HEK293 (cell line): ENCODE results near the gene LMO4.

Experiments
- CTCF ChIA-PET: fragments of 350-600 bp; formaldehyde crosslinking; extraction: SDS; loops from one replicate; lab custom pipeline; 2021; ENCODE audit warnings: antibody characterized with exemption; lab: Yijun Ruan, JAX
- POLR2A ChIA-PET: fragments of 300-600 bp; formaldehyde crosslinking; extraction: SDS; loops from one replicate; lab custom pipeline; 2020; ENCODE audit warnings: antibody characterized with exemption, inconsistent platforms; lab: Yijun Ruan, JAX
- H3K27ac ChIP-seq: fragments of 200-500 bp; sonication (Bioruptor generic); 2 replicates; pipeline ENCODE4 v1.5.1; 2014; ENCODE audit warnings: low read depth, low read length, control low read depth, inconsistent platforms; ENCODE audit errors: extremely low read depth
- H3K36me3 ChIP-seq, 2 experiments: fragments of 200-500 bp in 1 of 2; sonication (Bioruptor generic) in 1 of 2; 1 replicate in 1 of 2; 2 replicates in 1 of 2; pipeline ENCODE4 v1.5.1; 2014 to 2017; ENCODE audit warnings: inconsistent platforms in 2 of 2, low read length in 2 of 2; ENCODE audit not compliant: control insufficient read depth in 2 of 2, insufficient read depth in 1 of 2
- H3K4me1 ChIP-seq: fragments of 200-500 bp; sonication (Bioruptor generic); 2 replicates; pipeline ENCODE4 v1.5.1; 2014; ENCODE audit warnings: mild to moderate bottlenecking, low read length, inconsistent platforms; ENCODE audit not compliant: control insufficient read depth, insufficient read depth
- H3K4me3 ChIP-seq: 2 replicates; pipeline ENCODE4 v1.5.1; 2011; ENCODE audit warnings: low read depth, mild to moderate bottlenecking, control low read depth, low read length, moderate library complexity
- H3K9me3 ChIP-seq: fragments of 200-500 bp; sonication (Bioruptor generic); 2 replicates; pipeline ENCODE4 v1.5.1; 2014; ENCODE audit warnings: low read depth, low read length, inconsistent platforms; ENCODE audit not compliant: control insufficient read depth, insufficient read depth
- EGR2 ChIP-seq: fragments of 450-650 bp; formaldehyde crosslinking; IDR thresholded peaks from 2 replicates; pipeline ENCODE4 v1.5.1; 2016; ENCODE audit warnings: low read depth, missing biosample characterization, missing genetic modification characterization
- KLF1 ChIP-seq: fragments of 450-650 bp; formaldehyde crosslinking; IDR thresholded peaks from 2 replicates; pipeline ENCODE4 v1.5.1; 2016; ENCODE audit warnings: missing biosample characterization, missing genetic modification characterization
- PATZ1 ChIP-seq: fragments of 450-650 bp; formaldehyde crosslinking; IDR thresholded peaks from 2 replicates; pipeline ENCODE4 v1.5.1; 2016; ENCODE audit warnings: missing biosample characterization, missing genetic modification characterization
- PBX3 ChIP-seq: sonication (generic); formaldehyde crosslinking; IDR thresholded peaks from 2 replicates; pipeline ENCODE4 v1.8.1; 2022; ENCODE audit warnings: mild to moderate bottlenecking, moderate library complexity, missing genetic modification reagents
- REPIN1 ChIP-seq: fragments of 450-650 bp; formaldehyde crosslinking; IDR thresholded peaks from 2 replicates; pipeline ENCODE4 v1.5.1; 2017; ENCODE audit warnings: missing biosample characterization, missing genetic modification characterization, low read depth
- ZBTB1 ChIP-seq: fragments of 450-650 bp; formaldehyde crosslinking; IDR thresholded peaks from 2 replicates; pipeline ENCODE4 v1.5.1; 2016; ENCODE audit warnings: missing biosample characterization, missing genetic modification characterization
- ZBTB17 ChIP-seq: fragments of 450-650 bp; formaldehyde crosslinking; IDR thresholded peaks from 2 replicates; pipeline ENCODE4 v1.5.1; 2016; ENCODE audit warnings: missing biosample characterization, missing genetic modification characterization
- ZBTB6 ChIP-seq: fragments of 450-650 bp; formaldehyde crosslinking; IDR thresholded peaks from 2 replicates; pipeline ENCODE4 v1.5.1; 2017; ENCODE audit warnings: missing biosample characterization, missing genetic modification characterization
- ZFHX2 ChIP-seq: fragments of 450-650 bp; formaldehyde crosslinking; conservative IDR thresholded peaks from 2 replicates; pipeline ENCODE4 v1.5.1; 2016; ENCODE audit warnings: missing biosample characterization, missing genetic modification characterization
- ZNF266 ChIP-seq: fragments of 450-650 bp; formaldehyde crosslinking; IDR thresholded peaks from 2 replicates; pipeline ENCODE4 v1.5.1; 2016; ENCODE audit warnings: missing biosample characterization, missing genetic modification characterization, low read depth
- ZNF335 ChIP-seq: fragments of 450-650 bp; formaldehyde crosslinking; conservative IDR thresholded peaks from 2 replicates; pipeline ENCODE4 v1.5.1; 2016; ENCODE audit warnings: missing biosample characterization, missing genetic modification characterization
- ZNF398 ChIP-seq: fragments of 450-650 bp; formaldehyde crosslinking; IDR thresholded peaks from 2 replicates; pipeline ENCODE4 v1.5.1; 2017; ENCODE audit warnings: missing biosample characterization, missing genetic modification characterization
- ZNF513 ChIP-seq: fragments of 450-650 bp; IDR thresholded peaks from 2 replicates; pipeline ENCODE4 v1.5.1; 2018; ENCODE audit warnings: missing biosample characterization, missing genetic modification characterization
- ZNF530 ChIP-seq: fragments of 450-650 bp; formaldehyde crosslinking; IDR thresholded peaks from 2 replicates; pipeline ENCODE4 v1.5.1; 2016; ENCODE audit warnings: low read depth, missing biosample characterization, missing genetic modification characterization
- ZNF555 ChIP-seq: fragments of 450-650 bp; formaldehyde crosslinking; conservative IDR thresholded peaks from 2 replicates; pipeline ENCODE4 v1.5.1; 2017; ENCODE audit warnings: missing biosample characterization, mild to moderate bottlenecking, missing genetic modification characterization, inconsistent platforms
- ZNF660 ChIP-seq: fragments of 450-650 bp; IDR thresholded peaks from 2 replicates; pipeline ENCODE4 v1.5.1; 2018; ENCODE audit warnings: missing biosample characterization, mild to moderate bottlenecking, missing genetic modification characterization
- ZNF677 ChIP-seq: fragments of 450-650 bp; IDR thresholded peaks from 2 replicates; pipeline ENCODE4 v1.5.0; 2018; ENCODE audit warnings: missing biosample characterization, mild to moderate bottlenecking, missing genetic modification characterization, moderate library complexity
- ZNF747 ChIP-seq: fragments of 450-650 bp; formaldehyde crosslinking; IDR thresholded peaks from 2 replicates; pipeline ENCODE4 v1.5.1; 2016; ENCODE audit warnings: missing biosample characterization, missing genetic modification characterization
- ZNF776 ChIP-seq: fragments of 450-650 bp; formaldehyde crosslinking; IDR thresholded peaks from 2 replicates; pipeline ENCODE4 v1.5.0; 2017; ENCODE audit warnings: missing biosample characterization, missing genetic modification characterization, borderline replicate concordance

The LMO4 gene

GRCh38 chr1:87328272-87329050, at the start of gene LMO4 (continued):
- no peak for TF ChIP-seq REPIN1
- TF ChIP-seq ZFHX2, result peak; percentile 79
- no peak for TF ChIP-seq ZNF266 (tag by site-specific recombination)
- 0 out of 2 replicates have a peak, but pooled peaks have one; percentile 11 for TF ChIP-seq ZNF677 (tag by site-specific recombination)
- TF ChIP-seq PATZ1, result peak; percentile 6; the same call in 1 of the 2 replicates
- no peak; the same call in 1 of the 2 replicates for TF ChIP-seq PBX3
- no peak for TF ChIP-seq ZNF335
- no peak for TF ChIP-seq ZBTB6 (tag by site-specific recombination)
- 0 out of 2 replicates have a peak, but pooled peaks have one; percentile 31 for TF ChIP-seq KLF1 (tag by site-specific recombination)
- TF ChIP-seq ZNF747 (tag by site-specific recombination), result no peak
- peak; percentile 38; the same call in 1 of the 2 replicates for TF ChIP-seq ZBTB17
- TF ChIP-seq ZNF555 (tag by site-specific recombination), result no peak
- no peak for TF ChIP-seq ZNF776 (tag by site-specific recombination)
- TF ChIP-seq ZNF660 (tag by site-specific recombination), result no peak
- no peak for TF ChIP-seq ZBTB1 (tag by site-specific recombination)
- TF ChIP-seq ZNF530 (tag by site-specific recombination), result no peak
- peak; percentile 88 for TF ChIP-seq ZNF513 (tag by site-specific recombination)

- no peak overlapping the region for H3K27ac ChIP-seq
- ChIA-PET CTCF (interaction anchor here (0.8 to 1.1 kb wide), 3 partner anchors 10 to 145 kb away, joined by 3 read pairs; no protein-coding TSS in a partner anchor), POLR2A (no interaction called here)
- TF ChIP-seq ZFHX2, result peak; percentile 39; the same call in 1 of the 2 replicates
- peak; percentile 77; the same call in 1 of the 2 replicates for TF ChIP-seq EGR2
- TF ChIP-seq ZNF398, result no peak
- no peaks in the 10 kb centered on the region for H3K4me1 ChIP-seq
- no peaks in the 10 kb centered on the region for H3K9me3 ChIP-seq
- H3K4me3 ChIP-seq, result no peak overlapping the region
- no peaks in the 10 kb centered on the region for H3K36me3 ChIP-seq
Observed at GRCh38 chr1:87279536-87279875, 49.2 kb upstream of the LMO4 start.
